IMR-90 (cell line): ENCODE data around the gene DLGAP3. TPM values are rescaled to one million over a fixed set of nuclear protein-coding genes. Genes with fewer than 3 reads are reported as not detected.

ENCODE experiments used
- ATAC-seq: fragments of 200-7000 bp; cut with Tn5 transposase; 2 replicates; pipeline ENCODE4 v1.9.1; 2020; ENCODE audit warnings: low read depth, mild to moderate bottlenecking, moderate library complexity
- BruUV-seq: library from RNA; stranded (reverse); fragments of 400-500 nt; replicated peaks from 2 replicates; lab custom pipeline; 2021; lab: Mats Ljungman, UMichigan
- CTCF ChIA-PET: fragments of 300-600 bp; formaldehyde crosslinking; extraction: SDS; loops from one replicate; lab custom pipeline; 2021; ENCODE audit warnings: antibody characterized with exemption; lab: Yijun Ruan, JAX
- POLR2A ChIA-PET: fragments of 300-600 bp; sonication (Branson Sonifier 250); formaldehyde crosslinking; loops from one replicate; lab custom pipeline; 2022; ENCODE audit warnings: antibody characterized with exemption; ENCODE audit not compliant: unreplicated experiment; lab: Charles Lee
- DNase-seq: peaks from one replicate; pipeline ENCODE4 v3.0.0; 2013
- H2AFZ ChIP-seq: replicated peaks from 2 replicates; pipeline ENCODE3; 2013; ENCODE audit warnings: low read length, mild to moderate bottlenecking; ENCODE audit not compliant: poor library complexity
- H2AK5ac ChIP-seq: 2 replicates; pipeline ENCODE4 v1.6.1; 2013; ENCODE audit warnings: low read depth, low read length, inconsistent platforms
- H2AK9ac ChIP-seq: replicated peaks from 2 replicates; pipeline ENCODE3; 2013; ENCODE audit warnings: mild to moderate bottlenecking, low read depth, low read length, moderate library complexity; ENCODE audit not compliant: poor library complexity
- H2BK120ac ChIP-seq: 2 replicates; pipeline ENCODE4 v1.6.1; 2013; ENCODE audit warnings: low read depth, low read length, inconsistent platforms
- H2BK15ac ChIP-seq: 3 replicates; pipeline ENCODE4 v1.6.1; 2013; ENCODE audit warnings: low read depth, low read length, inconsistent platforms
- H2BK20ac ChIP-seq: 2 replicates; pipeline ENCODE4 v1.6.1; 2013; ENCODE audit warnings: low read depth, mild to moderate bottlenecking, inconsistent platforms, low read length, moderate library complexity
- H2BK5ac ChIP-seq: 2 replicates; pipeline ENCODE4 v1.6.1; 2013; ENCODE audit warnings: mild to moderate bottlenecking, low read depth, low read length, inconsistent platforms; ENCODE audit not compliant: poor library complexity, severe bottlenecking
- H3K14ac ChIP-seq: replicated peaks from 2 replicates; pipeline ENCODE4 v1.6.1; 2013; ENCODE audit warnings: low read depth, low read length, inconsistent platforms
- H3K18ac ChIP-seq: 2 replicates; pipeline ENCODE4 v1.6.1; 2013; ENCODE audit warnings: low read depth, low read length, control low read depth
- H3K23ac ChIP-seq: 2 replicates; pipeline ENCODE4 v1.6.1; 2013; ENCODE audit warnings: low read depth, low read length, inconsistent platforms
- H3K27ac ChIP-seq: 2 replicates; pipeline ENCODE4 v1.5.1; 2013; ENCODE audit warnings: mild to moderate bottlenecking, control low read depth, low read length; ENCODE audit not compliant: insufficient read depth
- H3K27me3 ChIP-seq: 2 replicates; pipeline ENCODE4 v1.6.1; 2013; ENCODE audit warnings: low read length; ENCODE audit not compliant: control insufficient read depth, insufficient read depth
- H3K36me3 ChIP-seq: 2 replicates; pipeline ENCODE4 v1.6.1; 2013; ENCODE audit warnings: low read length, mixed read lengths; ENCODE audit not compliant: control insufficient read depth, insufficient read depth
- H3K4ac ChIP-seq: 2 replicates; pipeline ENCODE4 v1.6.1; 2013; ENCODE audit warnings: low read depth, low read length, inconsistent platforms
- H3K4me1 ChIP-seq: 2 replicates; pipeline ENCODE4 v1.6.1; 2013; ENCODE audit warnings: low read length, mixed read lengths; ENCODE audit not compliant: control insufficient read depth, insufficient read depth
- H3K4me2 ChIP-seq: 2 replicates; pipeline ENCODE4 v1.6.1; 2013; ENCODE audit warnings: low read depth, mild to moderate bottlenecking, control low read depth, low read length, moderate library complexity
- H3K4me3 ChIP-seq: 2 replicates; pipeline ENCODE4 v1.5.1; 2013; ENCODE audit warnings: low read depth, mild to moderate bottlenecking, control low read depth, low read length, moderate library complexity; ENCODE audit not compliant: insufficient read depth
- H3K56ac ChIP-seq: 2 replicates; pipeline ENCODE4 v1.6.1; 2013; ENCODE audit warnings: low read length, inconsistent platforms; ENCODE audit not compliant: insufficient read depth; ENCODE audit errors: extremely low read depth
- H3K79me1 ChIP-seq, 2 experiments: 2 replicates each; pipeline ENCODE4 v1.6.1; 2013; ENCODE audit warnings: low read length in 2 of 2, inconsistent platforms in 1 of 2, low read depth in 1 of 2
- H3K9ac ChIP-seq: 2 replicates; pipeline ENCODE4 v1.6.1; 2013; ENCODE audit warnings: low read depth, low read length, control low read depth
- H3K9me1 ChIP-seq: 2 replicates; pipeline ENCODE4 v1.6.1; 2013; ENCODE audit warnings: low read length, inconsistent platforms; ENCODE audit not compliant: insufficient read depth
- H3K9me3 ChIP-seq: 2 replicates; pipeline ENCODE4 v1.6.1; 2013; ENCODE audit warnings: low read length; ENCODE audit not compliant: control insufficient read depth, insufficient read depth
- H4K20me1 ChIP-seq: 2 replicates; pipeline ENCODE4 v1.6.1; 2013; ENCODE audit warnings: low read length, inconsistent platforms; ENCODE audit not compliant: insufficient read depth
- H4K5ac ChIP-seq: 2 replicates; pipeline ENCODE4 v1.6.1; 2013; ENCODE audit warnings: mild to moderate bottlenecking, low read depth, low read length, control low read depth
- H4K8ac ChIP-seq, 2 experiments: 2 replicates each; pipeline ENCODE4 v1.6.1; 2013; ENCODE audit warnings: low read depth in 2 of 2, low read length in 2 of 2, control low read depth in 1 of 2, inconsistent platforms in 1 of 2
- H4K91ac ChIP-seq: 2 replicates; pipeline ENCODE4 v1.6.1; 2013; ENCODE audit warnings: low read depth, low read length, inconsistent platforms; ENCODE audit not compliant: insufficient read depth
- BHLHE40 ChIP-seq: fragments of 150-350 bp; IDR thresholded peaks from 2 replicates; pipeline ENCODE4 v1.6.1; 2016; ENCODE audit warnings: mild to moderate bottlenecking, low read depth, low read length
- CEBPB ChIP-seq: IDR thresholded peaks from 2 replicates; pipeline ENCODE4 v1.6.1; 2012; ENCODE audit warnings: low read depth, low read length, improper control_type of control experiment
- CHD1 ChIP-seq: IDR thresholded peaks from 2 replicates; pipeline ENCODE4 v1.6.1; 2012; ENCODE audit warnings: low read depth, low read length, improper control_type of control experiment
- CTCF ChIP-seq: conservative IDR thresholded peaks from 2 replicates; pipeline ENCODE4 v1.5.1; 2012; ENCODE audit warnings: mild to moderate bottlenecking, low read depth, low read length, improper control_type of control experiment
- FOS ChIP-seq: fragments of 150-350 bp; IDR thresholded peaks from 2 replicates; pipeline ENCODE4 v1.6.1; 2016; ENCODE audit warnings: low read depth, low read length
- MAFK ChIP-seq: IDR thresholded peaks from 2 replicates; pipeline ENCODE4 v1.6.1; 2012; ENCODE audit warnings: low read depth, low read length, improper control_type of control experiment
- MAZ ChIP-seq: IDR thresholded peaks from 2 replicates; pipeline ENCODE4 v1.6.1; 2012; ENCODE audit warnings: low read depth, mild to moderate bottlenecking, low read length, improper control_type of control experiment, moderate library complexity, borderline replicate concordance
- MXI1 ChIP-seq: IDR thresholded peaks from 2 replicates; pipeline ENCODE4 v1.6.1; 2012; ENCODE audit warnings: low read depth, mild to moderate bottlenecking, low read length, moderate library complexity, borderline replicate concordance
- NFE2L2 ChIP-seq: fragments of 150-350 bp; IDR thresholded peaks from 2 replicates; pipeline ENCODE4 v1.6.1; 2016; ENCODE audit warnings: low read depth, mild to moderate bottlenecking, low read length
- POLR2A ChIP-seq: IDR thresholded peaks from 2 replicates; pipeline ENCODE4 v1.6.1; 2012; ENCODE audit warnings: mild to moderate bottlenecking, low read depth, low read length
- RAD21 ChIP-seq: IDR thresholded peaks from 2 replicates; pipeline ENCODE4 v1.6.1; 2012; ENCODE audit warnings: low read length, improper control_type of control experiment
- RCOR1 ChIP-seq: IDR thresholded peaks from 2 replicates; pipeline ENCODE4 v1.6.1; 2012; ENCODE audit warnings: mild to moderate bottlenecking, low read length, improper control_type of control experiment; ENCODE audit not compliant: insufficient replicate concordance
- RFX5 ChIP-seq: IDR thresholded peaks from 2 replicates; pipeline ENCODE4 v1.8.0; 2012; ENCODE audit warnings: low read depth, mild to moderate bottlenecking, low read length, moderate library complexity
- SMC3 ChIP-seq: fragments of 150-350 bp; IDR thresholded peaks from 2 replicates; pipeline ENCODE4 v1.6.1; 2016; ENCODE audit warnings: low read depth, mild to moderate bottlenecking, antibody characterized with exemption, low read length, moderate library complexity
- USF2 ChIP-seq: fragments of 150-350 bp; IDR thresholded peaks from 2 replicates; pipeline ENCODE4 v1.6.1; 2017; ENCODE audit warnings: mild to moderate bottlenecking, antibody characterized with exemption, low read length, low read depth
- WGBS, 2 experiments: methylation state at CpG; one replicate each; pipeline versions ENCODE4 v1.1.5 to v1.1.7; 2013; ENCODE audit warnings: missing lambda C conversion rate in 2 of 2; ENCODE audit not compliant: insufficient read length in 1 of 2; ENCODE audit errors: extremely low coverage in 2 of 2; 5-methylcytosine and 5-hydroxymethylcytosine counted together
- dilution Hi-C: fragments of 300-500 bp; cut with HindIII; formaldehyde crosslinking; loops from one replicate; pipeline ENCODE4 v1.14.3; 2018; ENCODE audit warnings: low sequenced_read_pairs; ENCODE audit not compliant: unreplicated experiment
- in situ Hi-C: fragments of 300-500 bp; cut with MboI; formaldehyde crosslinking; loops from 3 replicates; pipeline ENCODE4 v1.14.3; 2019; ENCODE audit warnings: low sequenced_read_pairs, inconsistent platforms, mixed read lengths
- intact Hi-C: fragments of 100-400 bp; cut with micrococcal nuclease; formaldehyde crosslinking; loops from 2 replicates; pipeline ENCODE4 v1.10.0; 2022
- polyA plus RNA-seq, 3 experiments: library from polyadenylated mRNA; depleted of rRNA; stranded (reverse); fragments of >200 nt; gene quantifications; 2 replicates each; pipeline ENCODE4 v1.2.3, GENCODE V29; 2012; ENCODE audit warnings: low replicate concordance in 1 of 3
- total RNA-seq: library from RNA; depleted of rRNA; stranded (reverse); fragments of >200 nt; gene quantifications from 2 replicates; pipeline ENCODE4 v1.2.3, GENCODE V29; 2012
- TF ChIP-seq, protein P1 (sequence below): fragments of 150-350 bp; IDR thresholded peaks from 2 replicates; pipeline ENCODE4 v1.6.1; 2016; ENCODE audit warnings: low read depth, mild to moderate bottlenecking, low read length, moderate library complexity, borderline replicate concordance

The DLGAP3 gene
- total and polyA plus RNA-seq, 2 of the 4 experiments (the other 2 are of a cell fraction) = 0.02 TPM; not detected in 1

GRCh38 chr1:34825455-34826091, 103.9 kb downstream of the DLGAP3 start:
- Histone ChIP-seq H3K14ac (no peak overlapping the region), H2BK20ac (no peak overlapping the region), H4K20me1 (no peaks in the 10 kb centered on the region), H3K23ac (no peak overlapping the region), H3K18ac (no peak overlapping the region), H3K79me1 (no peaks in the 10 kb centered on the region), H3K9me1 (no peaks in the 10 kb centered on the region), H2AFZ (peak overlapping the region; percentile 70), H2BK15ac (no peak overlapping the region), H3K4me2 (no peak overlapping the region), H3K9ac (no peak overlapping the region), H3K9me3 (no peaks in the 10 kb centered on the region), H3K36me3 (no peaks in the 10 kb centered on the region), H2BK120ac (no peak overlapping the region), H4K91ac (no peak overlapping the region), H3K27ac (no peak overlapping the region), H4K5ac (no peak overlapping the region), H3K27me3 (no peaks in the 10 kb centered on the region), H4K8ac (no peak overlapping the region), H2AK9ac (no peak overlapping the region), H3K4ac (no peak overlapping the region), H2AK5ac (no peak overlapping the region), H3K4me3 (no peak overlapping the region), H3K56ac (no peak overlapping the region), H3K4me1 (no peaks in the 10 kb centered on the region), H2BK5ac (no peak overlapping the region)
- TF ChIP-seq CEBPB = no peak
- TF ChIP-seq SMC3 = no peak
- TF ChIP-seq USF2 = no peak
- no peak for TF ChIP-seq MAZ
- no peak for TF ChIP-seq RCOR1
- TF ChIP-seq, protein P1, sequence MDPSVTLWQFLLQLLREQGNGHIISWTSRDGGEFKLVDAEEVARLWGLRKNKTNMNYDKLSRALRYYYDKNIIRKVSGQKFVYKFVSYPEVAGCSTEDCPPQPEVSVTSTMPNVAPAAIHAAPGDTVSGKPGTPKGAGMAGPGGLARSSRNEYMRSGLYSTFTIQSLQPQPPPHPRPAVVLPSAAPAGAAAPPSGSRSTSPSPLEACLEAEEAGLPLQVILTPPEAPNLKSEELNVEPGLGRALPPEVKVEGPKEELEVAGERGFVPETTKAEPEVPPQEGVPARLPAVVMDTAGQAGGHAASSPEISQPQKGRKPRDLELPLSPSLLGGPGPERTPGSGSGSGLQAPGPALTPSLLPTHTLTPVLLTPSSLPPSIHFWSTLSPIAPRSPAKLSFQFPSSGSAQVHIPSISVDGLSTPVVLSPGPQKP = no peak
- no peak for TF ChIP-seq CTCF
- TF ChIP-seq FOS = no peak
- TF ChIP-seq MAFK = no peak
- TF ChIP-seq RFX5 = no peak
- TF ChIP-seq RAD21 = no peak
- TF ChIP-seq MXI1 = no peak
- TF ChIP-seq BHLHE40 = no peak
- no peak for TF ChIP-seq POLR2A
- no peak for TF ChIP-seq CHD1
- TF ChIP-seq NFE2L2 = no peak
- BruUV-seq = no TSS peak
- in situ Hi-C loops (no loop called here), dilution Hi-C loops (no loop called here), intact Hi-C loops (no loop called here)
- DNase-seq = no peak
- no peak for ATAC-seq
- CTCF ChIA-PET = no interaction called here
- WGBS, 2 experiments = 10% methylated on average over 2 of the region's 11 CpGs; no CpG with 5 or more reads in 1 of the 2 experiments
- POLR2A ChIA-PET = no interaction called here
